Osteoblast (primary cell): Measurements from ENCODE around the gene CEL. TPM values are rescaled to one million over a fixed set of nuclear protein-coding genes. Genes with fewer than 3 reads are reported as not detected.

ENCODE experiments used
- DNase-seq: peaks from one replicate; pipeline ENCODE4 v3.0.0; 2011; ENCODE audit warnings: low spot score, mixed read lengths; ENCODE audit not compliant: insufficient read length; ENCODE audit errors: missing footprints
- H2AFZ ChIP-seq: 2 replicates; pipeline ENCODE4 v1.6.0; 2011; ENCODE audit warnings: mild to moderate bottlenecking, low read length
- H3K27ac ChIP-seq: 2 replicates; pipeline ENCODE4 v1.5.1; 2011; ENCODE audit warnings: mild to moderate bottlenecking, low read depth, low read length, moderate library complexity
- H3K27me3 ChIP-seq: 2 replicates; pipeline ENCODE4 v1.6.0; 2012; ENCODE audit warnings: mild to moderate bottlenecking, control low read depth, inconsistent platforms, low read length, moderate library complexity; ENCODE audit not compliant: insufficient read depth
- H3K36me3 ChIP-seq: 2 replicates; pipeline ENCODE4 v1.5.1; 2011; ENCODE audit warnings: mild to moderate bottlenecking, low read length, control low read depth, moderate library complexity; ENCODE audit not compliant: insufficient read depth
- H3K4me1 ChIP-seq: 2 replicates; pipeline ENCODE4 v1.5.1; 2011; ENCODE audit warnings: mild to moderate bottlenecking, low read length, control low read depth, moderate library complexity; ENCODE audit not compliant: insufficient read depth
- H3K4me2 ChIP-seq: 2 replicates; pipeline ENCODE4 v1.6.0; 2011; ENCODE audit warnings: mild to moderate bottlenecking, low read length; ENCODE audit not compliant: insufficient read depth
- H3K4me3 ChIP-seq: fragments of 200-600 bp; sonication (generic); 3 replicates; pipeline ENCODE4 v1.5.1; 2012; ENCODE audit warnings: mild to moderate bottlenecking, low read length, inconsistent platforms; ENCODE audit not compliant: insufficient read depth
- H3K79me2 ChIP-seq: 2 replicates; pipeline ENCODE4 v1.6.0; 2012; ENCODE audit warnings: mild to moderate bottlenecking, low read length, control low read depth, inconsistent platforms; ENCODE audit not compliant: insufficient read depth
- H3K9me3 ChIP-seq: 2 replicates; pipeline ENCODE4 v1.5.1; 2011; ENCODE audit warnings: low read depth, low read length, control low read depth
- H4K20me1 ChIP-seq: 2 replicates; pipeline ENCODE4 v1.6.0; 2012; ENCODE audit warnings: mild to moderate bottlenecking, low read length, control low read depth; ENCODE audit not compliant: insufficient read depth
- total RNA-seq: library from RNA; depleted of rRNA; stranded (reverse); fragments of >200 nt; gene quantifications from 2 replicates; pipeline ENCODE4 v1.2.3, GENCODE V29; 2012
- TF ChIP-seq, protein P1 (sequence below): IDR thresholded peaks from 2 replicates; pipeline ENCODE4 v1.5.1; 2011; ENCODE audit warnings: mild to moderate bottlenecking, low read depth, low read length, moderate library complexity; ENCODE audit errors: extremely low read depth

The CEL gene
- total RNA-seq, 1 donor = not detected

DNA sequence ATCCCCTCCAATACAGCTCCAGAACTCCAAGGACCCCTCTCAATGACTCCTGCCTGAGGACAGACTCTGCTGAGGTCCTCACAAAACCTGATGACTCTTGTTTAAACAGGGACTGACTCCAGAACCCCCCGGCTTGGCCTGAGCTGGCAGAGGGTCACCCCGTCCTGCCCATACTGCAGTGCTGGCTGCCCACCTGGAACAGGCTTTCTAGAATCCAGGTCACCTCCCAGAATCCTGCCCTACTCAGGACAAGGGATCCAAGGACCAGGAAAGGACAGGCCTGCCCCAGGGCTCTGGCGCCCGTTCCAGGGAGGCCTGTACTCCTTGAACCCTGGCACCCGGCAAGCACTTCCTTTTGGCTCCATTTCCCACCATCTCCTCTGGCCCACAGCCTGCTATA is 37.1 kb downstream of the CEL start:
- Histone ChIP-seq H3K27me3 (no peaks in the 10 kb centered on the region), H3K36me3 (peaks cover 42% of the 10 kb centered on the region), H4K20me1 (peaks cover 8% of the 10 kb centered on the region), H3K79me2 (no peaks in the 10 kb centered on the region), H3K4me3 (no peak overlapping the region), H2AFZ (no peak overlapping the region), H3K27ac (no peak overlapping the region), H3K4me1 (no peaks in the 10 kb centered on the region), H3K4me2 (no peak overlapping the region), H3K9me3 (no peaks in the 10 kb centered on the region)
- DNase-seq = no peak
- TF ChIP-seq, protein P1, sequence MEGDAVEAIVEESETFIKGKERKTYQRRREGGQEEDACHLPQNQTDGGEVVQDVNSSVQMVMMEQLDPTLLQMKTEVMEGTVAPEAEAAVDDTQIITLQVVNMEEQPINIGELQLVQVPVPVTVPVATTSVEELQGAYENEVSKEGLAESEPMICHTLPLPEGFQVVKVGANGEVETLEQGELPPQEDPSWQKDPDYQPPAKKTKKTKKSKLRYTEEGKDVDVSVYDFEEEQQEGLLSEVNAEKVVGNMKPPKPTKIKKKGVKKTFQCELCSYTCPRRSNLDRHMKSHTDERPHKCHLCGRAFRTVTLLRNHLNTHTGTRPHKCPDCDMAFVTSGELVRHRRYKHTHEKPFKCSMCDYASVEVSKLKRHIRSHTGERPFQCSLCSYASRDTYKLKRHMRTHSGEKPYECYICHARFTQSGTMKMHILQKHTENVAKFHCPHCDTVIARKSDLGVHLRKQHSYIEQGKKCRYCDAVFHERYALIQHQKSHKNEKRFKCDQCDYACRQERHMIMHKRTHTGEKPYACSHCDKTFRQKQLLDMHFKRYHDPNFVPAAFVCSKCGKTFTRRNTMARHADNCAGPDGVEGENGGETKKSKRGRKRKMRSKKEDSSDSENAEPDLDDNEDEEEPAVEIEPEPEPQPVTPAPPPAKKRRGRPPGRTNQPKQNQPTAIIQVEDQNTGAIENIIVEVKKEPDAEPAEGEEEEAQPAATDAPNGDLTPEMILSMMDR = no peak

DNA sequence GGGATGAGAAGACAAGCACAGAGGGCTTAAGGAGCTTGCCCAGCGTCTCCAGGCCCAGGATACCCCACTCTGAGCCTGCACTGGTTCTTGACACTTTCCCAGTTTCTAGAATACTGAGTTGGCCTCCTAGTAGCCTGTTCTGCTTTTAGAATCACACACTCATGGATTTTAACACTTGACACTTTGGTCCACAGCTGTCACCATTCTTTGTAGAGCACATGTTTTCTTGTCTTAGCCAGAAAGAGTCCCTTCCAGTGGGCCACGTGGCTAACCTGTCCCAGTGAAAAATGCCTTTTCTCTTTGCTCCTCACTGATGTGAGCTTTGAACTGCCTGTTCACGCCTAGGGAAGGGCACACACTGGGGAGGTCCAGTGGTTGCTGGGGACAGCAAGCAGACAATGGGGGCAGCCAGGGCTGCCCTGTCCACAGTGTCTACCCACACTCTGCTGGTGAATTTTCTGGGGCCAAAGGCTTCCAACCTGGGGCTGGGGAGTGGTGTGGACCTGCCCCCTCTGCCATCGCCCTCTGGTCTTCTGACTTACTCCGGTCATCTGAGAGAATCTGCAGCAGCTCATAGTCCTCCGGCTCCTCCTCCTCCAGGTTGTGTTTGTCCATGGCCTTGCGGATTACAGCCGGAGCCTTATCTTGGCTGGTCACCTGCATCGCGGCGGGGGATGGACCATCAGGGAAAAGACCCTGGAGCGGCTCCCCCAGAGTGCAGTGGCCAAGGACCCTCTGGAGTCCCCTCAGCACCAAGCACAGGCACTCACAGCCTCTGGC is 38.1 kb downstream of the CEL start:
- Histone ChIP-seq H3K4me1 (no peaks in the 10 kb centered on the region), H3K4me3 (no peak overlapping the region), H3K36me3 (peaks cover 42% of the 10 kb centered on the region), H3K4me2 (no peak overlapping the region), H2AFZ (no peak overlapping the region), H3K27ac (no peak overlapping the region), H3K27me3 (no peaks in the 10 kb centered on the region), H3K9me3 (no peaks in the 10 kb centered on the region), H4K20me1 (peaks cover 10% of the 10 kb centered on the region), H3K79me2 (no peaks in the 10 kb centered on the region)
- DNase-seq = no peak
- TF ChIP-seq, protein P1 = no peak

DNA sequence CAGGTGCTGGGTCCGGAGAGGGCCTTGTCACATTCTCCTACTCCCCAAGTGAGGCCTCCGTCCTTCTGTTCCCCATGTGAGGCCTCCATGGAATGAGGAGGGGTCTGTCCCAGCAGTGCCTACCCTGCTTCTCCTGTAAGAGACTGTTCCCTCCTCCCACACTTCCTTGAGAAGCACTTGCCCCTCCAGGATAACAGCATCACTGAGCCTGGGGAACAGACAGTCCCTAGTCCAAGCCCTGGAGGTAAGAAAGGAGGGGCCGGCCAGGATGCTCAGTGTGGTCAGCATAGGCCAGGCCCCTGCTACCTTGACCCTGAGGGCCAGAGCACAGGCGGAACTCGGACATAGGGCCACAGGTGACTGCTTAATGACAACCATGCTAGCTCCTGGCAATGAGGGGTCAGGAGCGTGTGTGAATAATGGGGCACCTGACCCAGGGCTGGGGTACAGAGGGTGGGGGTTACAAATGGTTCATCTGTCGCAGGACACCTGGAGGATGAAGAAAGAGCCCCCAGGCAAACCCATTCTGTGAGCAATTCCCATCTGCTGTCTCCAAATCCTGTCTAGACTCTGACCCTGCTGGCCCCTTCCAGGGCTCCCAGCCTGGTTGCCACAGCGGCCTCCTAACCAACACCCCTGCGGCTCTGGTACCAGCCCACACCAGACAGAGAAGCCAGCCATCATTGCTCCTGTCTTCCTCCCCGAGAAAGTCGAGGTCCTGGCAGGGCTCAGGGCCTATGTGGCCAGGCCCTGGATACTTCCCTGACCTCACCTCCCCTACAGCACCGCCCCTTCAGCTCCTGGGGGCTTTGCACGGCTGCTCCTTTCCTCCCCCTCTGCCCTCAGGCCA is 39.0 kb downstream of the CEL start:
- no peak overlapping the region for H3K4me3 ChIP-seq
- H2AFZ ChIP-seq = no peak overlapping the region
- H3K79me2 ChIP-seq = no peaks in the 10 kb centered on the region
- H4K20me1 ChIP-seq = peaks cover 13% of the 10 kb centered on the region
- H3K36me3 ChIP-seq = peaks cover 42% of the 10 kb centered on the region
- no peaks in the 10 kb centered on the region for H3K9me3 ChIP-seq
- H3K27me3 ChIP-seq = no peaks in the 10 kb centered on the region
- no peaks in the 10 kb centered on the region for H3K4me1 ChIP-seq
- no peak for DNase-seq
- TF ChIP-seq, protein P1 = no peak
- H3K4me2 ChIP-seq = no peak overlapping the region
- H3K27ac ChIP-seq = no peak overlapping the region
